Activated CD4-positive, alpha-beta T cell treated with anti-CD3 and anti-CD28 coated beads, Interleukin-2, amount 10 ng/mL, durations not matched to agents 7 days and 5 days (primary cell): ENCODE data around the gene SESTD1. TPM values are rescaled to one million over a fixed set of nuclear protein-coding genes. Genes with fewer than 3 reads are reported as not detected.
"Not testable (repeated sequence)": the region's sequence is repeated elsewhere in the genome, so short reads cannot be mapped to it uniquely, and the experiment has no call there.

ENCODE experiments used
- CTCF ChIA-PET: fragments of 350-600 bp; sonication (Branson Sonifier 250); formaldehyde crosslinking; loops from one replicate; lab custom pipeline; 2021; ENCODE audit warnings: antibody characterized with exemption; lab: Charles Lee
- POLR2A ChIA-PET: fragments of 350-600 bp; sonication (Branson Sonifier 250); formaldehyde crosslinking; loops from one replicate; lab custom pipeline; 2021; ENCODE audit warnings: antibody characterized with exemption; lab: Charles Lee
- DNase-seq: peaks from one replicate; pipeline ENCODE4 v3.0.0-alpha.2; 2020
- H3K27ac Mint-ChIP-seq: one replicate; pipeline ENCODE4 v1.8.0; 2021; ENCODE audit warnings: mild to moderate bottlenecking, moderate library complexity, mixed read lengths
- H3K27me3 Mint-ChIP-seq: one replicate; pipeline ENCODE4 v1.8.0; 2021; ENCODE audit warnings: mixed read lengths
- H3K36me3 Mint-ChIP-seq: one replicate; pipeline ENCODE4 v1.8.0; 2021; ENCODE audit warnings: low read depth, mixed read lengths
- H3K4me1 Mint-ChIP-seq: one replicate; pipeline ENCODE4 v1.8.0; 2021; ENCODE audit warnings: mixed read lengths
- H3K4me3 Mint-ChIP-seq: one replicate; pipeline ENCODE4 v1.8.0; 2021; ENCODE audit warnings: mild to moderate bottlenecking, moderate library complexity, mixed read lengths
- H3K9me3 Mint-ChIP-seq: one replicate; pipeline ENCODE4 v1.8.0; 2021; ENCODE audit warnings: mixed read lengths
- total RNA-seq, 2 experiments: library from RNA; stranded (reverse); gene quantifications; one replicate each; pipeline ENCODE4 v1.2.3, GENCODE V29; 2021

SESTD1 gene
- total RNA-seq, 2 experiments from 2014 or later = 19.8 to 21.8 TPM

DNA sequence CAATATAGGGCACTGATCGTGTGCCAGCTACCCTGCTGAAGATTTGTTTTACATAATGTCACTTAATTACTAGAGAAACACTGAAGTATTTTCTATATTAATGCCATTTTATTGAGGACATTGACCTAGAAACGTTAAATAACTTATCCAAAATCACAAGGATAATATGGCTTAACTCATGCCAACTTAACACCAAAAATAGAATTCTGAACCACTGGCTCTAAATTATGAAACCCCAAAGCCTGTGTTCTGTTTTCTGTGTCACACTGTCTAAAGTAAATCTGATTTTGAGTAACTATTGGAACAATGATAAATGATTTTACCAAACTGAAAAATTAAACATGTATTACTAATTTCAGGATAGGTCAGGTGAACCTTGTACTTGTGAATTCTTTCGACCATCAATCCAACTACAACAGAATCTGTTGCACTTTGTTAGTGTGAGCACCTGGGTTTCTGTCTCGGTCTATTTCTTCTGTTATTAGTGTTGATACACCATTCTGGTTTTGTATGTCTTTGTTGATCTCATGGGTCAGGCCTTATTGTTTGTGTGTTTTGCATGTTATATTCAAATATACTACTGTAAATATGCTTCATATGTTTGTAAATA, 166.4 kb downstream of the SESTD1 start:
- peaks cover 21% of the 10 kb centered on the region for H3K4me1 Mint-ChIP-seq
- H3K27ac Mint-ChIP-seq = no peak overlapping the region
- peaks cover 5% of the 10 kb centered on the region for H3K9me3 Mint-ChIP-seq
- H3K4me3 Mint-ChIP-seq = no peak overlapping the region
- H3K27me3 Mint-ChIP-seq = no peaks in the 10 kb centered on the region
- DNase-seq = no peak
- H3K36me3 Mint-ChIP-seq = no peaks in the 10 kb centered on the region
- ChIA-PET POLR2A (no interaction called here), CTCF (no interaction called here)

- no peaks in the 10 kb centered on the region for H3K36me3 Mint-ChIP-seq
- no peaks in the 10 kb centered on the region for H3K27me3 Mint-ChIP-seq
- no peak overlapping the region for H3K4me3 Mint-ChIP-seq
- POLR2A ChIA-PET = no interaction called here
- no peak for DNase-seq
- H3K27ac Mint-ChIP-seq = peak overlapping the region; percentile 11
- CTCF ChIA-PET = interaction anchor here (1.5 kb wide), 1 partner anchor 9 kb away, joined by 5 read pairs; no protein-coding TSS in a partner anchor
- H3K4me1 Mint-ChIP-seq = peaks cover 23% of the 10 kb centered on the region
- peaks cover 5% of the 10 kb centered on the region for H3K9me3 Mint-ChIP-seq
Observed at GRCh38 chr2:179097131-179097530, 167.5 kb downstream of the SESTD1 start.

- H3K27me3 Mint-ChIP-seq = no peaks in the 10 kb centered on the region
- peaks cover 5% of the 10 kb centered on the region for H3K9me3 Mint-ChIP-seq
- peak overlapping the region; percentile 34 for H3K27ac Mint-ChIP-seq
- POLR2A ChIA-PET = no interaction called here
- no peak overlapping the region for H3K4me3 Mint-ChIP-seq
- H3K36me3 Mint-ChIP-seq = peaks cover 2% of the 10 kb centered on the region
- peaks cover 23% of the 10 kb centered on the region for H3K4me1 Mint-ChIP-seq
- peak; percentile 46 for DNase-seq
- CTCF ChIA-PET = interaction anchor here (1.5 kb wide), 1 partner anchor 10 kb away, joined by 5 read pairs; no protein-coding TSS in a partner anchor
Observed at GRCh38 chr2:179096090-179096489, 168.5 kb downstream of the SESTD1 start.

DNA sequence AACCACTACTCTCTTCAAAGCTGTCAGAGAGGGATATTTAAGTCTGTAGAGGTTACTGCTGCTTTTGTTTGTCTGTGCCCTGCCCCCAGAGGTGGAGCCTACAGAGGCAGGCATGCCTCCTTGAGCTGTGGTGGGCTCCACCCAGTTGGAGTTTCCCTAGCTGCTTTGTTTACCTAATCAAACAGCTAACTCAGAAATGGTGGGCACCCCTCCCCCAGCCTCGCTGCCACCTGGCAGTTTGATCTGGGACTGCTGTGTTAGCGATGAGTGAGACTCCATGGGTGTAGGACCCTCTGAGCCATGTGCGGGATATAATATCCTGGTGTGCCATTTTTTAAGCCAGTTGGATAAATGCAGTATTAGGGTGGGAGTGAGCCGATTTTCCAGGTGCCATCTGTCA, 171.7 kb downstream of the SESTD1 start:
- CTCF ChIA-PET, H3K4me3 Mint-ChIP-seq, POLR2A ChIA-PET, H3K27me3 Mint-ChIP-seq, H3K36me3 Mint-ChIP-seq, H3K27ac Mint-ChIP-seq, H3K9me3 Mint-ChIP-seq: not testable (repeated sequence)
- H3K4me1 Mint-ChIP-seq = peaks cover 23% of the 10 kb centered on the region
- DNase-seq = peak; percentile 17

DNA sequence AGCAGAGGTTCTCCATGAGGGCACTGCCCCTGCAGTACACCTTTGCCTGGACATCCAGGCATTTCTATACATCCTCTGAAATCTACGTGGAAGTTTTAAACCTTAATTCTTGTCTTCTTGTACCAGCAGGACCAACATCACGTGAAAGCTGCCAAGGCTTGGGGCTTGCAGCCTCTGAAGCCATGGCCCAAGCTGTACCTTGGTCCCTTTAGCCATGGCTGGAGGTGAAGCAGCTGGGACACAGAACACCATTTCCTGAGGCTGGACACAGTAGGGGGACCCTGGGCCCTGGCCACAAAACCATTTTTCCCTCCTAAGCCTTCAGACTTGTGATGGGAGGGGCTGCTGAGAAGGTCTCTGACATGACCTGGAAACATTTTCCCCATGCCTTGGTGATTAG, 181.9 kb downstream of the SESTD1 start:
- ChIA-PET CTCF (no interaction called here), POLR2A (no interaction called here)
- Mint-ChIP-seq H3K4me3 (no peak overlapping the region), H3K4me1 (no peaks in the 10 kb centered on the region), H3K27ac (no peak overlapping the region), H3K36me3 (peaks cover 3% of the 10 kb centered on the region), H3K27me3 (no peaks in the 10 kb centered on the region), H3K9me3 (peaks cover 27% of the 10 kb centered on the region)
- DNase-seq = no peak

- CTCF ChIA-PET = no interaction called here
- Mint-ChIP-seq H3K27ac (no peak overlapping the region), H3K36me3 (peaks cover 3% of the 10 kb centered on the region), H3K4me3 (no peak overlapping the region), H3K27me3 (no peaks in the 10 kb centered on the region), H3K4me1 (no peaks in the 10 kb centered on the region), H3K9me3 (peaks cover 33% of the 10 kb centered on the region)
- no peak for DNase-seq
- POLR2A ChIA-PET = no interaction called here
Observed at GRCh38 chr2:179081954-179082353, 182.7 kb downstream of the SESTD1 start.

DNA sequence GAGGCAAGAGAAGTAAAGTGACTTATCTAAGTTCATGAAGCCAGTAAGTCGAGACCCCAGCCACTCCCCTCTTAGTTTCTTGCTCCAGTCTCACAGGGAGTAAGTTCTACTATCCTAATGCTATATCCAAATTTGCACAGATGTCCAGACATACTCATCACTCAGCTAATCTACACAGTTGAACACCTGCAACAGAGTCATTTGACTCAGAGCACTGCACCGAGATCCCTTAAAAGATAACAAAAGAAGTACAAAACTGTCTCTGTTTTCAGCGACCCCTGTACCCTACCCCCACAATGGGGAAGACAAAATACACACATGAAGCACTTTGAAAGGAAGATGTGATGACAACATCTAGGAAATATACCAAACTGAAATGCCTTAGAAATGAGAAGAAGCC, 192.1 kb downstream of the SESTD1 start:
- no peaks in the 10 kb centered on the region for H3K27me3 Mint-ChIP-seq
- H3K9me3 Mint-ChIP-seq = peaks cover 20% of the 10 kb centered on the region
- no peak overlapping the region for H3K27ac Mint-ChIP-seq
- H3K4me1 Mint-ChIP-seq = peaks cover 6% of the 10 kb centered on the region
- H3K36me3 Mint-ChIP-seq = peaks cover 4% of the 10 kb centered on the region
- ChIA-PET CTCF (no interaction called here), POLR2A (no interaction called here)
- no peak overlapping the region for H3K4me3 Mint-ChIP-seq
- no peak for DNase-seq

DNA sequence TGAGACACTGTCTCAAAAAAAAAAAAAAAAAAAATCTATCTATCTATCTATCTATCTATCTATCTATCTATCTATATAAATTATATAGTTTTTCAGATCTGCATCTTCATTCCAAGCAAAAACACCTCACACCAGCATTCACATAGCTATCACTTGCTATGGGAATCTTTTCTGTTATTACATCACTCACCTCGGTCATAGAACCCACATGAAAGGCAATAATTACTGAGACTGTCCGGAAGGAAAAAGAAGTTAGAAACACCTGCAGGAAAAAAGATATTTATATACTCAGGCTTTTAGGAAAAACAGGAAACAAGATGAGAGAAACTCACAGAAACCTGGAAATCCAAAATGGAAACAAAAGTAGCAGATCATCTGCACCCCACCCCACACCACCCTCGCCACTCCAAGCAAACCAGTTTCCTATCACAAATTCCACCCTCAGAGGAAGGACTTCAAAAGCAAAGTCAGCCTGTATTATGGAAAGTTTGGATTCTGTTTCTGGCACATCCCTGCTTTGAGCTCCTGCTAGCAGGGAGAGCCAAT, 192.7 kb downstream of the SESTD1 start:
- peaks cover 6% of the 10 kb centered on the region for H3K36me3 Mint-ChIP-seq
- H3K27ac Mint-ChIP-seq = no peak overlapping the region
- no peaks in the 10 kb centered on the region for H3K27me3 Mint-ChIP-seq
- no peak overlapping the region for H3K4me3 Mint-ChIP-seq
- H3K9me3 Mint-ChIP-seq = peaks cover 17% of the 10 kb centered on the region
- POLR2A ChIA-PET = no interaction called here
- CTCF ChIA-PET = no interaction called here
- DNase-seq = no peak
- H3K4me1 Mint-ChIP-seq = peaks cover 8% of the 10 kb centered on the region

- H3K4me1 Mint-ChIP-seq = peaks cover 8% of the 10 kb centered on the region
- POLR2A ChIA-PET = no interaction called here
- no peak for DNase-seq
- CTCF ChIA-PET = no interaction called here
- H3K4me3 Mint-ChIP-seq = no peak overlapping the region
- H3K9me3 Mint-ChIP-seq = peaks cover 17% of the 10 kb centered on the region
- H3K27me3 Mint-ChIP-seq = no peaks in the 10 kb centered on the region
- peaks cover 6% of the 10 kb centered on the region for H3K36me3 Mint-ChIP-seq
- H3K27ac Mint-ChIP-seq = no peak overlapping the region
Observed at GRCh38 chr2:179070895-179071294, 193.7 kb downstream of the SESTD1 start.

- Mint-ChIP-seq H3K4me1 (peaks cover 8% of the 10 kb centered on the region), H3K27me3 (no peaks in the 10 kb centered on the region), H3K9me3 (peaks cover 17% of the 10 kb centered on the region), H3K36me3 (peaks cover 6% of the 10 kb centered on the region), H3K4me3 (no peak overlapping the region), H3K27ac (no peak overlapping the region)
- ChIA-PET POLR2A (no interaction called here), CTCF (interaction anchor here (0.6 kb wide), 1 partner anchor 48 kb away, joined by 4 read pairs; no protein-coding TSS in a partner anchor)
- DNase-seq = no peak
Observed at GRCh38 chr2:179069685-179070084, 194.9 kb downstream of the SESTD1 start.

DNA sequence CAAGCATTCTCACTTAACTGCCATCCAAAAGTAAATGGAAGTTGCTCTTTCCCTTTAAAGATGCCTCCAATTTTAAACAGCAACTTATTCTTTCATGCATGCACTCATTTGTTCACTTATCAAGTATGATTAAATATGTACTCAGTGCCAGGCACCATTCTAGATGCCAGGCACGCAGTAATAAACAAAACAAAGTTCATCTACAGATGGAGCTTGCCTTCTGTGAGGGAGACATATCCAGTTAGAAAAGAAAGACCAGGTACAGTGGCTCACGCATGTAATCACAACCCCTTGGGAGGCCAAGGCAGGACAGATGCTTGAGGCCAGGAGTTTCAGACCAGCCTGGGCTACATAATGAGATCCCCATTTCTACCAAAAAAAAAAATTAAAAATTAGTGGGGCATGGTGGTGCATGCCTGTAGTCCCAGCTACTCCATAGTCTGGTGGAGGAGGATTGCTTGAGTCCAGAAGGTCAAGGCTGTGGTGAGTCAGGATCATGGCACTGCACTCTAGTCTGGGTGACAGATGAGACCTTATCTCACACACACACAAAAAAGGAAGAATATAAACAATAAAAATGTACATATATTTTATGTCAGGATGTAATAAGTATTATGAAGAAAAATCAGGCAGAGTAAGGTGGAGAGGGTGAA, 195.5 kb downstream of the SESTD1 start:
- Mint-ChIP-seq H3K4me3 (no peak overlapping the region), H3K4me1 (peaks cover 8% of the 10 kb centered on the region), H3K27me3 (no peaks in the 10 kb centered on the region), H3K36me3 (peaks cover 6% of the 10 kb centered on the region), H3K9me3 (peaks cover 15% of the 10 kb centered on the region), H3K27ac (no peak overlapping the region)
- POLR2A ChIA-PET = no interaction called here
- CTCF ChIA-PET = interaction anchor here (0.6 kb wide), 1 partner anchor 49 kb away, joined by 4 read pairs; no protein-coding TSS in a partner anchor
- DNase-seq = no peak

DNA sequence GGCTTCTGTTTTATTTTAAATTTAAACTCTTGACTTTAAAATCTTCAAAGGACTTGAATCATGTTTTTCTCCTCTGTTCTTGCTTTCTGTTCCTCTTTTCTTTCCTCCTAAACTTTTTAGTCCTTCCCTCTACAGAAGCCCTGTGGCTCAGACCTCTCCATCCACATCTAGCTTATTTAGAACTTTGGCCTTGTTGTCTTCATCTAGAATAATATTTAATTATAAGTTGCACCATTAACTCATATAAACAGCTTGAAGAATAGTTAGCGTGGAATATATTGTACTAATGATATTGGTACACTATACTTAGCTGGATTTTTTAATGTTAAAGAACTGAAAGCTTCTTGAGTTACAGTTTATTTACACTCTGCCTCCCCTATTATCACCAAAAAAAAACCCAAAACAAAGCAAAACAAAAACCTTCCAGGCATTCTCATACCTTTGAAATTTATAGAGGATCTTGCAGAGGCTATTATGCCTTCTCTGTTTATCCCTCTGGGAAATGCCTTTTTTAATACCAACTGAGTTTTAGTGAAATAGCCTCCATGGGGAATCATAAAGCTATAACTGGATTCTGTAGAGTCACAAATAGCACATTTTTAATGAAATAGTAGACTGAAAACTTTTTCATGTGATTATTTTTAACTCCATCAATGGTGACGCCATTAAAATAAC, 205.5 kb downstream of the SESTD1 start:
- CTCF ChIA-PET = interaction anchor here (1.3 kb wide), 1 partner anchor 9 kb away, joined by 4 read pairs; the partner anchor contains the start of gene CCDC141
- Mint-ChIP-seq H3K27me3 (no peaks in the 10 kb centered on the region), H3K4me1 (no peaks in the 10 kb centered on the region), H3K36me3 (no peaks in the 10 kb centered on the region), H3K27ac (no peak overlapping the region), H3K4me3 (no peak overlapping the region), H3K9me3 (peaks cover 5% of the 10 kb centered on the region)
- no peak for DNase-seq
- POLR2A ChIA-PET = no interaction called here

DNA sequence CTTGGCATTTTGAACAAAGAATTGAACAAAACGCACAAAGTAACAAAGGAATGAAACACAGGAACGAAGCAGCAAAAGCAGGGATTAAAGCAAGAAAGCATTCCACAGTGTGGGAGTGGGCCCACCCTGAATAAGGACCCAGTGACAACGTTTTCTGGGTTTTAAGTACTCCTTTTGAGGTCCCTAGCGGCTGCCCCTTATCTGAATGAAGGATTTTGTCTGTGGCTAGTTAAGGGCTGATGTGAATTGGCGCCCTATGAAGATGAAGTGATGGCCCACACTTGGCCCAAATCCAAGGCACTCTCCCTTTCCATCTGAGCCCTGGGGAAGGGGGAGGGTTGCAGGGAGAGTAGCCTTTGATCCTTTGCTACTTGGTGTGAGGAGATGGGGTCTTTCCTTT, 206.9 kb downstream of the SESTD1 start:
- Mint-ChIP-seq H3K27me3 (no peaks in the 10 kb centered on the region), H3K27ac (no peak overlapping the region), H3K4me3 (no peak overlapping the region), H3K9me3 (peaks cover 5% of the 10 kb centered on the region), H3K4me1 (no peaks in the 10 kb centered on the region), H3K36me3 (no peaks in the 10 kb centered on the region)
- DNase-seq = no peak
- ChIA-PET CTCF (interaction anchor here (1.3 kb wide), 1 partner anchor 8 kb away, joined by 4 read pairs; the partner anchor contains the start of gene CCDC141), POLR2A (no interaction called here)
